ENCODE results near the gene KRT32. TPM values are rescaled to one million over a fixed set of nuclear protein-coding genes. Genes with fewer than 3 reads are reported as not detected.
A peak's percentile ranks its signal among the peaks of the same experiment; 100 is the strongest.

KRT32 gene
- total RNA-seq, 1 experiment from 2014 or later: 0.42 TPM

DNA sequence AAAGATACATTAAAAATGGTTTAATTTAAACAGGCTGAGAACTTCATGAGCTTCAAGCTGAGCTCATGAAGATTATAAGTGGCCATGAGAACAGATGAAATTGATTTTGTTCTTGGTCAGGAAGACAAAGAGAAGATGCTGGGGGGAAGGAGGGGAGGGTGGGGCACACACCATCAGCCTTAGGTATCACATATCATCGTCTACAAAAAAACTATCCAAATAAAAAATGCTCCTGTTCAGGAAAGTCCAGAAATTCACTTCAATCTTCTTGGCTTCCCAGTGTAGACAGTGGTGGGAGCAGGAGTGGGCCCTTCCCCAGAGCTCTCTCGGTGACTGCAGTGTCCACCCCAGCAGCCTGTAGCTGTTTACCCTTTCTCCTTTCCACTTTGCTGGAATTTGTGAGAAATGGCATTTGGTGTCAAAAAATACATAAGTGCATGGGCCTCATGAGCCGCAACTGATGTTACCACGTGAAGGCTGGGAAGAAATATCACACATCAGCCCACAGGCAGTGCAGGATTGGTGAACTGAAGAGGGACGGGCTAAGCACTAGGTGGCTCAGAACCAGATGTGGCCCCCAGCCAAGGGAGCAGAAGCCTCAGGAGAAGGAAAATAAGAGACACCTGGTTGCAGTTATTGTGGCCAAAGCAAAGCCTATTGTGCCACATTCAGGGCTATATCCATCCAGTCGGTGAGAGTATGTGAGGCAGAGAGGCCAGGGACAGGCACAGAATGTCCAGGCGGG is 48.9 kb downstream of the KRT32 start:
- Histone ChIP-seq H2AFZ (ENCODE audit: low read depth, low read length, poor library complexity, severe bottlenecking) (no peak overlapping the region), H3K9me2 (ENCODE audit: insufficient read depth) (no peaks in the 10 kb centered on the region), H3K79me2 (ENCODE audit: insufficient read depth, low read length) (no peaks in the 10 kb centered on the region), H3K4me3 (replicated peaks in 1 of 2; ENCODE audit: low read depth in 1 of 2, low read length in 2 of 2) (no peak overlapping the region), H3K9me3 (ENCODE audit: control insufficient read depth in 1 of 2, insufficient read depth in 1 of 2, low read depth in 1 of 2, low read length in 2 of 2) (no peaks in the 10 kb centered on the region), H4K20me1 (ENCODE audit: insufficient read depth) (no peaks in the 10 kb centered on the region), H3K4me2 (ENCODE audit: low read length) (peak overlapping the region; percentile 54), H3K36me3 (ENCODE audit: control insufficient read depth in 1 of 2, insufficient read depth in 2 of 2, low read length in 2 of 2) (no peaks in the 10 kb centered on the region), H3K9ac (ENCODE audit: low read length) (no peak overlapping the region), H3K27me3 (ENCODE audit: insufficient read depth, low read length) (no peaks in the 10 kb centered on the region), H3K27ac (ENCODE audit: low read depth, low read length) (no peak overlapping the region), H3K4me1 (ENCODE audit: control insufficient read depth in 1 of 2, insufficient read depth in 2 of 2, low read length in 2 of 2) (peaks cover 15 to 44% of the 10 kb centered on the region in 2 experiments)
- no peak for TF ChIP-seq TCF7L2 (IDR thresholded peaks at IDR 0.05; ENCODE audit: borderline replicate concordance, extremely low read depth, insufficient read depth, insufficient read length)
- TF ChIP-seq, protein P1, sequence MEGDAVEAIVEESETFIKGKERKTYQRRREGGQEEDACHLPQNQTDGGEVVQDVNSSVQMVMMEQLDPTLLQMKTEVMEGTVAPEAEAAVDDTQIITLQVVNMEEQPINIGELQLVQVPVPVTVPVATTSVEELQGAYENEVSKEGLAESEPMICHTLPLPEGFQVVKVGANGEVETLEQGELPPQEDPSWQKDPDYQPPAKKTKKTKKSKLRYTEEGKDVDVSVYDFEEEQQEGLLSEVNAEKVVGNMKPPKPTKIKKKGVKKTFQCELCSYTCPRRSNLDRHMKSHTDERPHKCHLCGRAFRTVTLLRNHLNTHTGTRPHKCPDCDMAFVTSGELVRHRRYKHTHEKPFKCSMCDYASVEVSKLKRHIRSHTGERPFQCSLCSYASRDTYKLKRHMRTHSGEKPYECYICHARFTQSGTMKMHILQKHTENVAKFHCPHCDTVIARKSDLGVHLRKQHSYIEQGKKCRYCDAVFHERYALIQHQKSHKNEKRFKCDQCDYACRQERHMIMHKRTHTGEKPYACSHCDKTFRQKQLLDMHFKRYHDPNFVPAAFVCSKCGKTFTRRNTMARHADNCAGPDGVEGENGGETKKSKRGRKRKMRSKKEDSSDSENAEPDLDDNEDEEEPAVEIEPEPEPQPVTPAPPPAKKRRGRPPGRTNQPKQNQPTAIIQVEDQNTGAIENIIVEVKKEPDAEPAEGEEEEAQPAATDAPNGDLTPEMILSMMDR (IDR thresholded peaks at IDR 0.05 in 2 of 3, conservative IDR thresholded peaks at IDR 0.05 in 1 of 3; ENCODE audit: borderline replicate concordance in 1 of 3, insufficient read depth in 1 of 3, low read depth in 2 of 3, low read length in 2 of 3): no peak
- TF ChIP-seq CBX3 (IDR thresholded peaks at IDR 0.05; ENCODE audit: low read depth): no peak
- TF ChIP-seq ELF1 (IDR thresholded peaks at IDR 0.05; ENCODE audit: borderline replicate concordance, low read depth): no peak
- no peak for TF ChIP-seq EGR1 (IDR thresholded peaks at IDR 0.05; ENCODE audit: low read depth)
- TF ChIP-seq POLR2AphosphoS5 (IDR thresholded peaks at IDR 0.05; ENCODE audit: low read depth, low read length): no peak
- TF ChIP-seq EZH2 (IDR thresholded peaks at IDR 0.05): no peak
- TF ChIP-seq ZFX (IDR thresholded peaks at IDR 0.05): no peak
- TF ChIP-seq, protein P2, sequence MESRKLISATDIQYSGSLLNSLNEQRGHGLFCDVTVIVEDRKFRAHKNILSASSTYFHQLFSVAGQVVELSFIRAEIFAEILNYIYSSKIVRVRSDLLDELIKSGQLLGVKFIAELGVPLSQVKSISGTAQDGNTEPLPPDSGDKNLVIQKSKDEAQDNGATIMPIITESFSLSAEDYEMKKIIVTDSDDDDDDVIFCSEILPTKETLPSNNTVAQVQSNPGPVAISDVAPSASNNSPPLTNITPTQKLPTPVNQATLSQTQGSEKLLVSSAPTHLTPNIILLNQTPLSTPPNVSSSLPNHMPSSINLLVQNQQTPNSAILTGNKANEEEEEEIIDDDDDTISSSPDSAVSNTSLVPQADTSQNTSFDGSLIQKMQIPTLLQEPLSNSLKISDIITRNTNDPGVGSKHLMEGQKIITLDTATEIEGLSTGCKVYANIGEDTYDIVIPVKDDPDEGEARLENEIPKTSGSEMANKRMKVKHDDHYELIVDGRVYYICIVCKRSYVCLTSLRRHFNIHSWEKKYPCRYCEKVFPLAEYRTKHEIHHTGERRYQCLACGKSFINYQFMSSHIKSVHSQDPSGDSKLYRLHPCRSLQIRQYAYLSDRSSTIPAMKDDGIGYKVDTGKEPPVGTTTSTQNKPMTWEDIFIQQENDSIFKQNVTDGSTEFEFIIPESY (IDR thresholded peaks at IDR 0.05; ENCODE audit: extremely low read depth, insufficient replicate concordance, low read length): no peak
- no peak for TF ChIP-seq SIN3A (IDR thresholded peaks at IDR 0.05; ENCODE audit: low read depth)
- no peak for TF ChIP-seq JUND (IDR thresholded peaks at IDR 0.05)
- no peak for TF ChIP-seq FOSL1 (IDR thresholded peaks at IDR 0.05; ENCODE audit: low read depth)
- no peak for TF ChIP-seq SP1 (IDR thresholded peaks at IDR 0.05; ENCODE audit: low read depth)
- TF ChIP-seq, protein P3, sequence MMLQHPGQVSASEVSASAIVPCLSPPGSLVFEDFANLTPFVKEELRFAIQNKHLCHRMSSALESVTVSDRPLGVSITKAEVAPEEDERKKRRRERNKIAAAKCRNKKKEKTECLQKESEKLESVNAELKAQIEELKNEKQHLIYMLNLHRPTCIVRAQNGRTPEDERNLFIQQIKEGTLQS (IDR thresholded peaks at IDR 0.05): no peak
- BruUV-seq (replicated peaks): no TSS peak
- ChIA-PET CTCF (interaction anchor here (0.6 to 2.1 kb wide), 17 partner anchors 8 to 247 kb away, joined by 3 to 21 read pairs (median 5); partner anchors contain the start of gene KRT15), RAD21 (ENCODE audit: low non-redundant PET in 1 of 2, low total read pairs in 2 of 2, uncharacterized antibody in 2 of 2, unreplicated experiment in 2 of 2) (interaction anchor here in 1 of 2 experiments (1.0 kb wide), 1 partner anchor 77 kb away, joined by 5 read pairs; no protein-coding TSS in a partner anchor), POLR2A (interaction anchor here (1.2 to 1.3 kb wide), 3 partner anchors 14 to 107 kb away, joined by 3 to 7 read pairs (median 5); no protein-coding TSS in a partner anchor)
- intact Hi-C loops (cut with micrococcal nuclease): loop anchor here (10.0 kb wide), 1 partner anchor 77 kb away; no protein-coding TSS in a partner anchor
- DNase-seq (ENCODE audit: low read depth, low spot score) (no peak), ATAC-seq (no peak)
